Measurements from ENCODE around the gene TMEM272.

Gene TMEM272

GRCh38 chr13:51783428-51784094, 61.4 kb downstream of the TMEM272 start:
- no peak overlapping the region for H3K9ac ChIP-seq (ENCODE audit: insufficient read length, low read depth)
- no peak overlapping the region for H3K4me3 ChIP-seq (ENCODE audit: insufficient read length, low read depth)
- no peaks in the 10 kb centered on the region for H3K27me3 ChIP-seq (ENCODE audit: insufficient read depth, insufficient read length)
- H3K36me3 ChIP-seq (ENCODE audit: insufficient read depth, insufficient read length, low read length) = no peaks in the 10 kb centered on the region
- H3K4me1 ChIP-seq (ENCODE audit: insufficient read depth, insufficient read length) = no peaks in the 10 kb centered on the region
- H3K9me3 ChIP-seq (ENCODE audit: insufficient read depth, low read length) = no peaks in the 10 kb centered on the region
- TF ChIP-seq ZNF274 (IDR thresholded peaks at IDR 0.05; ENCODE audit: low read depth, low read length) (no peak), SUZ12 (IDR thresholded peaks at IDR 0.05; ENCODE audit: extremely low read depth, insufficient read depth, insufficient read length) (no peak), YY1 (IDR thresholded peaks at IDR 0.05; ENCODE audit: insufficient read depth, insufficient read length) (no peak)
- DNase-seq (ENCODE audit: low read depth, low spot score) = no peak

- Histone ChIP-seq H3K27me3 (ENCODE audit: insufficient read depth, insufficient read length) (no peaks in the 10 kb centered on the region), H3K4me3 (ENCODE audit: insufficient read length, low read depth) (no peak overlapping the region), H3K9ac (ENCODE audit: insufficient read length, low read depth) (no peak overlapping the region), H3K9me3 (ENCODE audit: insufficient read depth, low read length) (no peaks in the 10 kb centered on the region), H3K4me1 (ENCODE audit: insufficient read depth, insufficient read length) (no peaks in the 10 kb centered on the region), H3K36me3 (ENCODE audit: insufficient read depth, insufficient read length, low read length) (no peaks in the 10 kb centered on the region)
- no peak for TF ChIP-seq YY1 (IDR thresholded peaks at IDR 0.05; ENCODE audit: insufficient read depth, insufficient read length)
- no peak for TF ChIP-seq ZNF274 (IDR thresholded peaks at IDR 0.05; ENCODE audit: low read depth, low read length)
- no peak for TF ChIP-seq SUZ12 (IDR thresholded peaks at IDR 0.05; ENCODE audit: extremely low read depth, insufficient read depth, insufficient read length)
- no peak for DNase-seq (ENCODE audit: low read depth, low spot score)
These were observed 62.8 kb downstream of the TMEM272 start for GRCh38 chr13:51782026-51782710.

- no peak for TF ChIP-seq YY1 (IDR thresholded peaks at IDR 0.05; ENCODE audit: insufficient read depth, insufficient read length)
These were observed 63.5 kb downstream of the TMEM272 start for GRCh38 chr13:51781246-51782022.

GRCh38 chr13:51780099-51780498, 64.9 kb downstream of the TMEM272 start:
- Histone ChIP-seq H3K4me3 (ENCODE audit: insufficient read length, low read depth) (no peak overlapping the region), H3K9me3 (ENCODE audit: insufficient read depth, low read length) (no peaks in the 10 kb centered on the region), H3K27me3 (ENCODE audit: insufficient read depth, insufficient read length) (no peaks in the 10 kb centered on the region), H3K4me1 (ENCODE audit: insufficient read depth, insufficient read length) (no peaks in the 10 kb centered on the region), H3K9ac (ENCODE audit: insufficient read length, low read depth) (no peak overlapping the region), H3K36me3 (ENCODE audit: insufficient read depth, insufficient read length, low read length) (no peaks in the 10 kb centered on the region)
- TF ChIP-seq SUZ12 (IDR thresholded peaks at IDR 0.05; ENCODE audit: extremely low read depth, insufficient read depth, insufficient read length) (no peak), ZNF274 (IDR thresholded peaks at IDR 0.05; ENCODE audit: low read depth, low read length) (no peak), YY1 (IDR thresholded peaks at IDR 0.05; ENCODE audit: insufficient read depth, insufficient read length) (no peak)
- no peak for DNase-seq (ENCODE audit: low read depth, low spot score)

More at GRCh38 chr13:51781246-51782022, 63.5 kb downstream of the TMEM272 start:
- DNase-seq (ENCODE audit: low read depth, low spot score) = no peak
- no peaks in the 10 kb centered on the region for H3K27me3 ChIP-seq (ENCODE audit: insufficient read depth, insufficient read length)
- no peaks in the 10 kb centered on the region for H3K9me3 ChIP-seq (ENCODE audit: insufficient read depth, low read length)
- H3K4me1 ChIP-seq (ENCODE audit: insufficient read depth, insufficient read length) = no peaks in the 10 kb centered on the region
- no peak overlapping the region for H3K9ac ChIP-seq (ENCODE audit: insufficient read length, low read depth)
- no peak overlapping the region for H3K4me3 ChIP-seq (ENCODE audit: insufficient read length, low read depth)
- H3K36me3 ChIP-seq (ENCODE audit: insufficient read depth, insufficient read length, low read length) = no peaks in the 10 kb centered on the region

- H3K9me3 ChIP-seq (ENCODE audit: insufficient read depth, low read length) = no peaks in the 10 kb centered on the region
- no peaks in the 10 kb centered on the region for H3K36me3 ChIP-seq (ENCODE audit: insufficient read depth, insufficient read length, low read length)
- H3K4me3 ChIP-seq (ENCODE audit: insufficient read length, low read depth) = no peak overlapping the region
- TF ChIP-seq SUZ12 (IDR thresholded peaks at IDR 0.05; ENCODE audit: extremely low read depth, insufficient read depth, insufficient read length) (no peak), YY1 (IDR thresholded peaks at IDR 0.05; ENCODE audit: insufficient read depth, insufficient read length) (no peak), ZNF274 (IDR thresholded peaks at IDR 0.05; ENCODE audit: low read depth, low read length) (no peak)
- no peaks in the 10 kb centered on the region for H3K27me3 ChIP-seq (ENCODE audit: insufficient read depth, insufficient read length)
- no peak overlapping the region for H3K9ac ChIP-seq (ENCODE audit: insufficient read length, low read depth)
- DNase-seq (ENCODE audit: low read depth, low spot score) = no peak
- no peaks in the 10 kb centered on the region for H3K4me1 ChIP-seq (ENCODE audit: insufficient read depth, insufficient read length)
These were observed 66.6 kb downstream of the TMEM272 start for GRCh38 chr13:51778392-51778791.

GRCh38 chr13:51777921-51778320, 67.1 kb downstream of the TMEM272 start:
- no peaks in the 10 kb centered on the region for H3K27me3 ChIP-seq (ENCODE audit: insufficient read depth, insufficient read length)
- no peak for DNase-seq (ENCODE audit: low read depth, low spot score)
- TF ChIP-seq ZNF274 (IDR thresholded peaks at IDR 0.05; ENCODE audit: low read depth, low read length) = no peak
- no peak for TF ChIP-seq SUZ12 (IDR thresholded peaks at IDR 0.05; ENCODE audit: extremely low read depth, insufficient read depth, insufficient read length)
- TF ChIP-seq YY1 (IDR thresholded peaks at IDR 0.05; ENCODE audit: insufficient read depth, insufficient read length) = no peak
- no peaks in the 10 kb centered on the region for H3K36me3 ChIP-seq (ENCODE audit: insufficient read depth, insufficient read length, low read length)
- H3K9ac ChIP-seq (ENCODE audit: insufficient read length, low read depth) = no peak overlapping the region
- H3K9me3 ChIP-seq (ENCODE audit: insufficient read depth, low read length) = no peaks in the 10 kb centered on the region
- no peak overlapping the region for H3K4me3 ChIP-seq (ENCODE audit: insufficient read length, low read depth)
- no peaks in the 10 kb centered on the region for H3K4me1 ChIP-seq (ENCODE audit: insufficient read depth, insufficient read length)

GRCh38 chr13:51776179-51776578, 68.8 kb downstream of the TMEM272 start:
- Histone ChIP-seq H3K4me1 (ENCODE audit: insufficient read depth, insufficient read length) (no peaks in the 10 kb centered on the region), H3K9me3 (ENCODE audit: insufficient read depth, low read length) (no peaks in the 10 kb centered on the region), H3K27me3 (ENCODE audit: insufficient read depth, insufficient read length) (no peaks in the 10 kb centered on the region), H3K9ac (ENCODE audit: insufficient read length, low read depth) (no peak overlapping the region), H3K4me3 (ENCODE audit: insufficient read length, low read depth) (no peak overlapping the region), H3K36me3 (ENCODE audit: insufficient read depth, insufficient read length, low read length) (no peaks in the 10 kb centered on the region)
- TF ChIP-seq SUZ12 (IDR thresholded peaks at IDR 0.05; ENCODE audit: extremely low read depth, insufficient read depth, insufficient read length) (no peak), YY1 (IDR thresholded peaks at IDR 0.05; ENCODE audit: insufficient read depth, insufficient read length) (no peak), ZNF274 (IDR thresholded peaks at IDR 0.05; ENCODE audit: low read depth, low read length) (no peak)
- no peak for DNase-seq (ENCODE audit: low read depth, low spot score)

All from NT2/D1 (cell line).